Activated naive CD4-positive, alpha-beta T cell treated with anti-CD3 and anti-CD28 coated beads, Interleukin-2, amount 50 U/mL, for 16 hours (primary cell): ENCODE results near the gene EEF1AKMT4.
A peak's percentile ranks its signal among the peaks of the same experiment; 100 is the strongest.
"Not testable (repeated sequence)": the region's sequence is repeated elsewhere in the genome, so short reads cannot be mapped to it uniquely, and the experiment has no call there.

ENCODE experiments used
- DNase-seq: peaks from one replicate; pipeline ENCODE4 v3.0.0-alpha.2; 2020

EEF1AKMT4 gene

GRCh38 chr3:184261270-184261853 lies 11.9 kb downstream of the EEF1AKMT4 start, which contains the start of gene CAMK2N2:
Gene CAMK2N2 (minus strand): TSS chr3:184261553. CDS start chr3:184261285, 268 bp downstream.
- peak; percentile 55 for DNase-seq

- peak; percentile 25 for DNase-seq
Measured at GRCh38 chr3:184261854-184262763, 12.6 kb downstream of the EEF1AKMT4 start.

- no peak for DNase-seq
Measured at GRCh38 chr3:184262764-184263179, 13.3 kb downstream of the EEF1AKMT4 start.

GRCh38 chr3:184267249-184267648 lies 17.8 kb downstream of the EEF1AKMT4 start:
- DNase-seq, result not testable (repeated sequence)

- no peak for DNase-seq
Measured at GRCh38 chr3:184272269-184272668, 22.8 kb downstream of the EEF1AKMT4 start.

GRCh38 chr3:184275381-184275701 lies 25.9 kb downstream of the EEF1AKMT4 start:
- DNase-seq, result no peak

- no peak for DNase-seq
Measured at GRCh38 chr3:184275961-184276910, 26.8 kb downstream of the EEF1AKMT4 start, which contains the start of gene ECE2. Gene ECE2 (plus strand): TSS chr3:184276022. CDS start chr3:184276154, 132 bp downstream.

GRCh38 chr3:184277366-184277765 lies 27.9 kb downstream of the EEF1AKMT4 start:
- DNase-seq, result no peak

- DNase-seq, result no peak
Measured at GRCh38 chr3:184282941-184283340, 33.5 kb downstream of the EEF1AKMT4 start.

- no peak for DNase-seq
Measured at GRCh38 chr3:184283681-184284080, 34.2 kb downstream of the EEF1AKMT4 start.

GRCh38 chr3:184284696-184285095 lies 35.2 kb downstream of the EEF1AKMT4 start:
- DNase-seq, result peak; percentile 25

GRCh38 chr3:184289426-184289938 lies 40.0 kb downstream of the EEF1AKMT4 start:
- DNase-seq, result peak; percentile 67

- no peak for DNase-seq
Measured at GRCh38 chr3:184290331-184290730, 40.9 kb downstream of the EEF1AKMT4 start.

GRCh38 chr3:184291044-184291737 lies 41.7 kb downstream of the EEF1AKMT4 start:
- DNase-seq, result no peak

GRCh38 chr3:184291738-184292445 lies 42.4 kb downstream of the EEF1AKMT4 start:
- DNase-seq, result no peak

GRCh38 chr3:184295771-184296170 lies 46.3 kb downstream of the EEF1AKMT4 start:
- no peak for DNase-seq

GRCh38 chr3:184296616-184297015 lies 47.1 kb downstream of the EEF1AKMT4 start:
- DNase-seq, result no peak

GRCh38 chr3:184298759-184299487 lies 49.5 kb downstream of the EEF1AKMT4 start, which contains the start of gene PSMD2:
Gene PSMD2 (plus strand): TSS chr3:184299241. CDS start chr3:184299267, 26 bp downstream.
- peak; percentile 99 for DNase-seq

GRCh38 chr3:184299488-184300377 lies 50.3 kb downstream of the EEF1AKMT4 start:
- no peak for DNase-seq

GRCh38 chr3:184300378-184300720 lies 50.9 kb downstream of the EEF1AKMT4 start:
- DNase-seq, result no peak
